Natural killer cell (primary cell): Measurements from ENCODE around the gene HOXB7. TPM values are rescaled to one million over a fixed set of nuclear protein-coding genes. Genes with fewer than 3 reads are reported as not detected.

Experiments used
- ATAC-seq, 3 donors: fragments of 150-1000 bp in 2 of 3; fragments of 200-7000 bp in 1 of 3; cut with Tn5 transposase; 1 replicate in 1 of 3; 2 replicates in 2 of 3; pipeline ENCODE4 v1.10.0; 2021; ENCODE audit warnings: mild to moderate bottlenecking in 2 of 3, moderate library complexity in 2 of 3
- DNase-seq, 2 donors: peaks; one replicate each; pipeline versions ENCODE4 v3.0.0 to v3.0.0-alpha.2; 2013 to 2021; ENCODE audit warnings: mixed read lengths in 1 of 2
- H3K27ac ChIP-seq: one replicate; pipeline ENCODE4 v1.5.1; 2013; ENCODE audit warnings: mild to moderate bottlenecking, low read length
- H3K27me3 ChIP-seq: one replicate; pipeline ENCODE4 v1.6.1; 2013; ENCODE audit warnings: low read length; ENCODE audit not compliant: control insufficient read depth, insufficient read depth
- H3K36me3 ChIP-seq: one replicate; pipeline ENCODE4 v1.6.1; 2013; ENCODE audit warnings: low read length; ENCODE audit not compliant: control insufficient read depth, insufficient read depth
- H3K4me1 ChIP-seq: one replicate; pipeline ENCODE4 v1.6.1; 2013; ENCODE audit warnings: low read length; ENCODE audit not compliant: control insufficient read depth, insufficient read depth
- H3K4me3 ChIP-seq: one replicate; pipeline ENCODE4 v1.5.1; 2013; ENCODE audit warnings: low read length
- H3K9me3 ChIP-seq: one replicate; pipeline ENCODE4 v1.6.1; 2013; ENCODE audit warnings: low read length; ENCODE audit not compliant: control insufficient read depth, insufficient read depth
- H3K27ac Mint-ChIP-seq, 2 donors: one replicate each; pipeline ENCODE4 v1.8.0; 2022; ENCODE audit warnings: mild to moderate bottlenecking in 2 of 2, mixed read lengths in 2 of 2, moderate library complexity in 1 of 2
- H3K27me3 Mint-ChIP-seq, 2 donors: one replicate each; pipeline ENCODE4 v1.8.0; 2022; ENCODE audit warnings: low read depth in 2 of 2, mixed read lengths in 2 of 2
- H3K36me3 Mint-ChIP-seq: one replicate; pipeline ENCODE4 v1.8.0; 2022; ENCODE audit warnings: mixed read lengths
- H3K4me1 Mint-ChIP-seq, 2 donors: one replicate each; pipeline ENCODE4 v1.8.0; 2022; ENCODE audit warnings: mixed read lengths in 2 of 2
- H3K4me3 Mint-ChIP-seq: one replicate; pipeline ENCODE4 v1.8.0; 2022; ENCODE audit warnings: mild to moderate bottlenecking, moderate library complexity, mixed read lengths
- H3K9me3 Mint-ChIP-seq, 2 donors: one replicate each; pipeline ENCODE4 v1.8.0; 2022; ENCODE audit warnings: mixed read lengths in 2 of 2
- WGBS: methylation state at CpG from one replicate; pipeline ENCODE4 v1.1.7; 2013; ENCODE audit warnings: missing lambda C conversion rate; ENCODE audit not compliant: insufficient coverage; 5-methylcytosine and 5-hydroxymethylcytosine counted together
- intact Hi-C: fragments of 100-400 bp; cut with micrococcal nuclease; formaldehyde crosslinking; loops from one replicate; pipeline ENCODE4 v1.14.2; 2022
- total RNA-seq, 4 donors: library from RNA; stranded (reverse); fragments of 120-200 nt in 1 of 4; gene quantifications; one replicate each; pipeline versions ENCODE4 v1.2.3 to v1.2.4, GENCODE V29; 2013 to 2022
- TF ChIP-seq, protein P1 (sequence below): fragments of 200-600 bp; IDR thresholded peaks from one replicate; pipeline ENCODE4 v1.8.0; 2022; ENCODE audit warnings: antibody characterized with exemption

The HOXB7 gene
- total RNA-seq, 3 donors from 2014 or later (not counting 1 experiment from before 2014, with no cell fraction given) = 0.45 to 1.4 (median 0.97) TPM

DNA sequence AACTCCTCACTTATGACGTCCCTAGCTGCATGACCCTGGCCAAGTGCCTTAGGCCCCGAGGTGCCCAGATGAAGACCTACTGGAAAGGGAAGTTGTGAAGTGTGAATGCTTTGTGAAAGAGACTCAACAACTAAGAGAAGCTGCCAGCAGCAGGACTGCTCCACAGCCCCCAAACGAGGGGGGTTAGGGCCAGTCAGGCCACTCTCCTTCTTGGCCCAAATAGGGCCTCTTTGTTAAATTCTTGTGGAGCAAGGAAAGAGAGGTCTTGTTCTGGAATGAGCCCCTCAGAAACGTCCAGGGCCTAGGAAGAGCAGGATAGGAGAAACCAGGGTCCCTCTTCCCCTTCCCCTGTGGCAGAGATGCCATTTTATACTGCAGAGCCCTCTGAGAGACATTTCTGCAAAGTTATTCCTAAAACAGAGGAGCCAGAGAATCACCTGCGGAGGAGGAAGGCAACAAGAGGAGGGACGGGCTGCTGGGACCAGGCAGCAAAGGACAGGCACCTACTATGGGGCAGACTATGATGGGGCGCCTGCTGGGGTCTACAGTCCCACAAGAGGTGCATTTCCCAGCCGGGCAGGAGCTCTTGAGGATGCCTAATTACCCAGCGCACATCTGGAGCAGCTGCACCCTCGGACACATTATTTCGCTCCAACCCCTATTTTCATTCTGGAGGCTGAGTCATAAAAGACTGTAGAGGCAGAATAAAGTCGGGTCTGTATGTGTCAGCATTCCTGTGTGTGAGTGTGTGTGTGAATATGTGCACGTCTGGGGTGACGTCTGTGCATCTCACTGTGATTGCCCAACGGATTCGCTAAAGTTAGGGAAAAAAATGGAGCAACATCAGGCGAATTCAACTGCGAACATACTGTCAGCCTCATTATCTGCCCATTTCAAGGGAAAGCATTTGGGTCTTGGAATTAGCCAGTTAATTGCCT is 26.8 kb upstream of the HOXB7 start:
- H3K4me3 Mint-ChIP-seq = no peak overlapping the region
- no peaks in the 10 kb centered on the region for H3K9me3 Mint-ChIP-seq
- H3K36me3 Mint-ChIP-seq = peaks cover 6% of the 10 kb centered on the region
- intact Hi-C loops = no loop called here
- peaks cover 78 to 89% of the 10 kb centered on the region in 2 donors for H3K27me3 Mint-ChIP-seq
- DNase-seq = no peak
- Histone ChIP-seq H3K4me1 (peaks cover 15% of the 10 kb centered on the region), H3K27ac (no peak overlapping the region), H3K9me3 (no peaks in the 10 kb centered on the region), H3K4me3 (no peak overlapping the region), H3K36me3 (no peaks in the 10 kb centered on the region), H3K27me3 (peaks cover 49% of the 10 kb centered on the region)
- 85% methylated on average over 16 of the region's 18 CpGs for WGBS
- TF ChIP-seq, protein P1, sequence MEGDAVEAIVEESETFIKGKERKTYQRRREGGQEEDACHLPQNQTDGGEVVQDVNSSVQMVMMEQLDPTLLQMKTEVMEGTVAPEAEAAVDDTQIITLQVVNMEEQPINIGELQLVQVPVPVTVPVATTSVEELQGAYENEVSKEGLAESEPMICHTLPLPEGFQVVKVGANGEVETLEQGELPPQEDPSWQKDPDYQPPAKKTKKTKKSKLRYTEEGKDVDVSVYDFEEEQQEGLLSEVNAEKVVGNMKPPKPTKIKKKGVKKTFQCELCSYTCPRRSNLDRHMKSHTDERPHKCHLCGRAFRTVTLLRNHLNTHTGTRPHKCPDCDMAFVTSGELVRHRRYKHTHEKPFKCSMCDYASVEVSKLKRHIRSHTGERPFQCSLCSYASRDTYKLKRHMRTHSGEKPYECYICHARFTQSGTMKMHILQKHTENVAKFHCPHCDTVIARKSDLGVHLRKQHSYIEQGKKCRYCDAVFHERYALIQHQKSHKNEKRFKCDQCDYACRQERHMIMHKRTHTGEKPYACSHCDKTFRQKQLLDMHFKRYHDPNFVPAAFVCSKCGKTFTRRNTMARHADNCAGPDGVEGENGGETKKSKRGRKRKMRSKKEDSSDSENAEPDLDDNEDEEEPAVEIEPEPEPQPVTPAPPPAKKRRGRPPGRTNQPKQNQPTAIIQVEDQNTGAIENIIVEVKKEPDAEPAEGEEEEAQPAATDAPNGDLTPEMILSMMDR = no peak
- peaks cover 9 to 24% of the 10 kb centered on the region in 2 donors for H3K4me1 Mint-ChIP-seq
- ATAC-seq = no peak
- H3K27ac Mint-ChIP-seq = no peak overlapping the region

DNA sequence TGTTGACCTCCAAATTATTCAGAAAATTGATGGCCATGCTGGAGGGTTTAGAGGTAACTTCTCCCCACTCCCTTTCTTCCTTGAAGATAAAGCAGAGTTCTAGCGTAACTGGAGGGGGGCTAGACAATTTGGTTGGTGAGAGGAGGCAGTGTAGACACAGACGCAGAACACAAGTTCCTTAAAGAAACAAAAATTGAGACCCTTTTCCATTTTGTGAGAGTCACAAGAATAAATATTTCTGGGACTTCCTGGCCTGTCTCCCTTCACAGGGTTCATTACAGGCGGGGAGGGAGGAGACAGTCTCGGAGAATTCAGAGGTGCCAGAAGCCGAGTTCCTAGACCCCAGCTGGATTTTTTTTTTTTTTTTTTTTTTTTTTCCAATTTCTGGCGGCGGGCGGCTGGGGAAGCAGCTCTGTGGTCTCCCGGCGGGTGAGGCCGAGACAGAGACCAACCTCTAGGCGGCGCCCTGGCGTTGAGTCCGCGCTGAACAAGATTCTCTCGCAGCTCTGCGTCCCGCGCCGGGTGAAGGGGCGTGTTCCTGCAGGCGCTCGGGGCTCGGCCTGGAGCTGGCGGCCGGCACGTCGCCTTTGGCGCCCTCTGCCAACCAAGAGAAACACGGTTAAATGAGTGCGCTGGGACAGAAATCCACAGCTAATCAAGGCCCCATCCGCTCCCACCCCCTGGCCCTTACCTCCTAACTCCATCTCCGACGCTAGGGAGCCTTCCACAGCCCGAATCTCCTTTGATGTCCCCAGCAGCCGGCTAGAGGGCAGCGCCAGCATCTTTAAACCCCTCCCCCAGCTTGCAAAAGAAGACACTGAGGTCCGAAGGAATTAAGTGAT is 25.6 kb upstream of the HOXB7 start:
- peaks cover 44% of the 10 kb centered on the region for H3K27me3 ChIP-seq
- no peak overlapping the region for H3K27ac ChIP-seq
- TF ChIP-seq, protein P1 = peak; percentile 67
- Mint-ChIP-seq H3K27me3 (peaks cover 80 to 87% of the 10 kb centered on the region in 2 donors), H3K36me3 (peaks cover 5% of the 10 kb centered on the region), H3K27ac (no peak overlapping the region), H3K4me3 (no peak overlapping the region), H3K4me1 (peaks cover 3 to 15% of the 10 kb centered on the region in 2 donors), H3K9me3 (no peaks in the 10 kb centered on the region)
- 6% methylated on average over 37 of the region's 39 CpGs for WGBS
- intact Hi-C loops = no loop called here
- H3K36me3 ChIP-seq = no peaks in the 10 kb centered on the region
- H3K9me3 ChIP-seq = no peaks in the 10 kb centered on the region
- ATAC-seq (peak; percentile 62 to 95 (median 81)), DNase-seq (peak; percentile 69 to 81)
- no peak overlapping the region for H3K4me3 ChIP-seq
- H3K4me1 ChIP-seq = peaks cover 15% of the 10 kb centered on the region

DNA sequence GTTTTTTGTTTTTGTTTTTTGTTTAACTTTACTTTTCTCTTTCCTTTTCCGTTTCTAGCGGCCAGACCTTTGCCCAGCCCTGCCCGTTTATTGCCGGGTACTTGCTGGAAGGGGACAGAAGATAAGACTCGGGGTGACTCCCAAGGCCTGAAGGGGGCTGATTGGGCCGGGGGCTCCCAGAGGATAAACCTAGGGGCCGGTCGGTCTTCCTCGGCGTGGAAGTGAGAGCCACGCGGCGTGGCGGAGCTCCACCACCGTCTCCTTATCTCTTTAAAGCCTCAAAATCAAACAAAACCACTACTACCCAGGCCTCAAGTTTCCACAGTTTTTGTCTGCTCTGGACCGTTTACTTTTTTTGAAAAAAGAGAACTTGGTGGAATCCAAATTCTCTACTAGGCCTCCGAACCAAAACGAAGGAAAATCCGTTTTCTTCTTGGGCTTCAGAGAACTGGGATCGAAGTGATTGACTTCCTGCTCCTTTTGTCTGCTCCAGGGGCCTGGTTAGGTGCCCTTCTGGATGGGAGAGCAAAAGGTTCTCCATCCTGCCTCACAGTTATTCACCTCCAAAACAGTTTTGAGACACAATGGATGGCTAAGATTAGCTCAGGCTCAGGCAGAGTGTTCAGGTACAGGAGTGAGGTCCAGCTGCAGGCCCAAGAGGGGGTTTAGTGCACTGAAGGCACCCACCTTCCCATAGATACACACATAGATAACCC is 23.8 kb upstream of the HOXB7 start:
- no peak overlapping the region for H3K27ac ChIP-seq
- 70% methylated on average over 20 of the region's 20 CpGs for WGBS
- TF ChIP-seq, protein P1 = no peak
- ATAC-seq = no peak
- H3K4me3 Mint-ChIP-seq = peak overlapping the region; percentile 37
- peaks cover 88% of the 10 kb centered on the region in 2 donors for H3K27me3 Mint-ChIP-seq
- no peak overlapping the region for H3K27ac Mint-ChIP-seq
- no peaks in the 10 kb centered on the region for H3K9me3 Mint-ChIP-seq
- no peak for DNase-seq
- intact Hi-C loops = no loop called here
- peaks cover 15% of the 10 kb centered on the region for H3K4me1 ChIP-seq
- no peaks in the 10 kb centered on the region for H3K36me3 Mint-ChIP-seq
- peaks cover 0 to 11% of the 10 kb centered on the region in 2 donors for H3K4me1 Mint-ChIP-seq
- H3K36me3 ChIP-seq = no peaks in the 10 kb centered on the region
- no peaks in the 10 kb centered on the region for H3K9me3 ChIP-seq
- H3K27me3 ChIP-seq = peaks cover 46% of the 10 kb centered on the region
- no peak overlapping the region for H3K4me3 ChIP-seq
